ENCODE data around the gene SDK1.

DNA sequence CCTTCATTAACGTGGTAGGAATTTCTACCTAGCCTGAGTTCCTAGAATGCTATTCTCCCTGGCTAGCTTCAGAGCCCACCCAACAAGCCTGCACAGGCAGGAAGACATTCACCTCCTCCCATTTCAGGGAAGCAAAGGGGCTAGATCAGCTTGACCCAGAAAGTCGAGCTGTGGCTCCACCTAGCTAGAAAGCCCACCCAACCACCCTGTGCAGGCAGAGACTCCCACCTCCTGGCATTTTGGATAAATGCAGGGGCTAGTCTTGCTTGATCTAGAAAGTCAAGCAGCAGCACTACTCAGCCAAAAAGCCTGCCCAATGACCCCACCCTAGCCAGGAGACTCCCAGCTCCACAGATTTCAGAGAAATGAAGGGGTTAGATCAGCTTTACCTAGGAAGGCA lies 479.5 kb downstream of the SDK1 start:
- TF ChIP-seq CTCF (IDR thresholded peaks at IDR 0.05) (no peak), POLR2A (IDR thresholded peaks at IDR 0.05) (no peak)
